Nephron (organoid): Measurements from ENCODE around the gene KIRREL1.

ENCODE experiments used
- H3K27ac Mint-ChIP-seq, 3 experiments: 2 replicates each; pipeline ENCODE4 v1.8.0; 2020; ENCODE audit warnings: mixed read lengths in 3 of 3, mild to moderate bottlenecking in 2 of 3, moderate library complexity in 1 of 3
- H3K27me3 Mint-ChIP-seq: 2 replicates; pipeline ENCODE4 v1.8.0; 2021; ENCODE audit warnings: low read depth, mild to moderate bottlenecking, moderate library complexity, mixed read lengths
- H3K36me3 Mint-ChIP-seq: 2 replicates; pipeline ENCODE4 v1.8.0; 2020; ENCODE audit warnings: low read depth, mixed read lengths
- H3K4me1 Mint-ChIP-seq: 2 replicates; pipeline ENCODE4 v1.8.0; 2020; ENCODE audit warnings: mixed read lengths
- H3K4me3 Mint-ChIP-seq, 3 experiments: 2 replicates each; pipeline ENCODE4 v1.8.0; 2020; ENCODE audit warnings: mild to moderate bottlenecking in 3 of 3, mixed read lengths in 3 of 3, moderate library complexity in 2 of 3
- H3K9me3 Mint-ChIP-seq: 2 replicates; pipeline ENCODE4 v1.8.0; 2020; ENCODE audit warnings: mixed read lengths
- TF ChIP-seq, protein P1 (sequence below), 3 experiments: fragments of 200-600 bp; sonication (generic); IDR thresholded peaks; one replicate each; pipeline ENCODE4 v1.5.0; 2021; ENCODE audit warnings: antibody characterized with exemption in 3 of 3; ENCODE audit not compliant: unreplicated experiment in 3 of 3

Gene KIRREL1

DNA sequence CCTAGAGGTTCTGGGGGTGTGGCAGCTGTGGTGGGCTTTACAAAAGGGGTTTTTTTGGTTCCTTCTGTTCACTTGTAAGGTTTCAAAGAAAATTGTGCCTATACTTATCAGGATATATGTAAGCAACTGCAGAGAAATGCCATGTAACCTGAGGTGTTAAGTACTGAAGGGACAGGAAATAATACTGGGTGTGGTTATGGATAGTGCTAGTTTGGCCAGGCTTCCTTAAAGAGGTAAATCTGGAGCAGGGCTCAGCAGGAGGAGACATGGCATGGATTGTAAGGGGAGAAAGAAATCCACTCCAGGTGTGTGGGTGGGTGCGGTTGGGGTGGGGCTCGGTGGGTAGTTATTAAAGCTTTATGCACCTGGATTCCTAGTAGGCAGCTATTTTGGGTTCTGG is 28.3 kb downstream of the KIRREL1 start:
- TF ChIP-seq, protein P1, sequence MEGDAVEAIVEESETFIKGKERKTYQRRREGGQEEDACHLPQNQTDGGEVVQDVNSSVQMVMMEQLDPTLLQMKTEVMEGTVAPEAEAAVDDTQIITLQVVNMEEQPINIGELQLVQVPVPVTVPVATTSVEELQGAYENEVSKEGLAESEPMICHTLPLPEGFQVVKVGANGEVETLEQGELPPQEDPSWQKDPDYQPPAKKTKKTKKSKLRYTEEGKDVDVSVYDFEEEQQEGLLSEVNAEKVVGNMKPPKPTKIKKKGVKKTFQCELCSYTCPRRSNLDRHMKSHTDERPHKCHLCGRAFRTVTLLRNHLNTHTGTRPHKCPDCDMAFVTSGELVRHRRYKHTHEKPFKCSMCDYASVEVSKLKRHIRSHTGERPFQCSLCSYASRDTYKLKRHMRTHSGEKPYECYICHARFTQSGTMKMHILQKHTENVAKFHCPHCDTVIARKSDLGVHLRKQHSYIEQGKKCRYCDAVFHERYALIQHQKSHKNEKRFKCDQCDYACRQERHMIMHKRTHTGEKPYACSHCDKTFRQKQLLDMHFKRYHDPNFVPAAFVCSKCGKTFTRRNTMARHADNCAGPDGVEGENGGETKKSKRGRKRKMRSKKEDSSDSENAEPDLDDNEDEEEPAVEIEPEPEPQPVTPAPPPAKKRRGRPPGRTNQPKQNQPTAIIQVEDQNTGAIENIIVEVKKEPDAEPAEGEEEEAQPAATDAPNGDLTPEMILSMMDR (IDR thresholded peaks at IDR 0.05; ENCODE audit: unreplicated experiment in 3 of 3): no peak
- Mint-ChIP-seq H3K27me3 (no peaks in the 10 kb centered on the region), H3K9me3 (no peaks in the 10 kb centered on the region), H3K27ac (peak overlapping the region; percentile 96 to 99 (median 98)), H3K36me3 (peaks cover 26% of the 10 kb centered on the region), H3K4me1 (peaks cover 89% of the 10 kb centered on the region), H3K4me3 (peak overlapping the region in 2 of 3 experiments; percentile 21 to 23)

DNA sequence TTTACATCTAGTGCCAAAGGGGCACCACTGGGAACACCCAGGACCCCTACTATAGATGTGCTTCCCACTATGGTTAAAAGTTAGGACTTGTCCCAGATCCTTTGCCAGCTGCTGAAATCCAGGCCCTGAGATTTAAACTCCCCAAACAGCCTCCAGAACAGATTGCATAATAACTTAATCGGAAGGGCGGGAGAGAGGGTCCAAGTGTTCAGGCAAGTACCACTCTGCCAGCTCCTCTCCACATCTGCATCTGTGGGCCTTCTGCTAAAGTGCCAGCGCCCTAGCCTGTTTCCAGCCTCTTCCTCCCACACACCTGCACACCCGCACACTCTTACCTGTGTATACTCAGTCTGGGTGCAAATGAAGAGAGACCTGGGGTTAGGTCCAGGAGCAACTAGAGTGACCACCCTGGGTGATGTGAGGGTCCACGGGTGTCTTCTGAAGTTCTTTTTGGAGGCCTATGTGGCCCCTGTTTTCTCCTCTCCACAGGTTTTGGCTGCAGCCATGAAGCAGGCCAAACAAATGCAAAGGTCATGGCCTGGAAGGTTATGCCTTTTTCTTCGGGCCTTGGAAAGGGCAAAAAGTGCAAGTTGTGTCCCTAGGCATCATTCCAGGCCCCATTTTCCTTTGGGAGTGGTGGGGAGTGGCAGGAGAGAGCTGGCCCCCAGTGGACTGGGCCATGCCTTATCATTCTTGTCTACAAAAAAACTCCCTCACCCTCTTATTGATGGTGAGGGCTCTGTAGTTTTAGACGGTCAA is 29.3 kb downstream of the KIRREL1 start:
- peaks cover 90% of the 10 kb centered on the region for H3K4me1 Mint-ChIP-seq

DNA sequence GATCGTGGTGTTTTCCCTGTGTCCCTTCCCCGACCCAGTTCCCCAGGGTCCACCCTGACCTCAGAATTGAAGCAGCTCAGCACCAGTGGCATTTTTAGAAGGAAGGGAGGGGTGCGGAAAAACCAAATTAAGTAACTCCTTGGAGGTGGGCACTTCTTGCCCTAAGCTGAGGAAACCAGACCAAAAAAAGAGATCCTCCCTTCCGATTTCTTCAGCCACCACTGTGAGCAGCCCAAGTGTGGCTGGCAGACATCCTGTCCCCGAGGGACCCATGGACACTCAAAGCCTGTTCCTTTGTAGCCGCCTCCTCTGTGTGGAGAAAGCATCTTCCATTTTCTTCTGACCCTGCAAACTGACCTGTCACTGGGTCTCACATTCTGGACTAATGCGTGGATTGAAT is 31.3 kb downstream of the KIRREL1 start:
- Mint-ChIP-seq H3K9me3 (no peaks in the 10 kb centered on the region), H3K36me3 (peaks cover 24% of the 10 kb centered on the region), H3K4me1 (peaks cover 81% of the 10 kb centered on the region), H3K4me3 (no peak overlapping the region), H3K27ac (peak overlapping the region; percentile 87 to 93 (median 87)), H3K27me3 (no peaks in the 10 kb centered on the region)
- TF ChIP-seq, protein P1 (IDR thresholded peaks at IDR 0.05; ENCODE audit: unreplicated experiment in 3 of 3): no peak

More for the DNA sequence above, 29.3 kb downstream of the KIRREL1 start:
- Mint-ChIP-seq H3K27ac (peak overlapping the region; percentile 96 to 99 (median 98)), H3K4me3 (peak overlapping the region in 1 of 3 experiments; percentile 5), H3K9me3 (no peaks in the 10 kb centered on the region), H3K27me3 (no peaks in the 10 kb centered on the region), H3K36me3 (peaks cover 20% of the 10 kb centered on the region)
- TF ChIP-seq, protein P1 (IDR thresholded peaks at IDR 0.05; ENCODE audit: unreplicated experiment in 3 of 3): no peak

DNA sequence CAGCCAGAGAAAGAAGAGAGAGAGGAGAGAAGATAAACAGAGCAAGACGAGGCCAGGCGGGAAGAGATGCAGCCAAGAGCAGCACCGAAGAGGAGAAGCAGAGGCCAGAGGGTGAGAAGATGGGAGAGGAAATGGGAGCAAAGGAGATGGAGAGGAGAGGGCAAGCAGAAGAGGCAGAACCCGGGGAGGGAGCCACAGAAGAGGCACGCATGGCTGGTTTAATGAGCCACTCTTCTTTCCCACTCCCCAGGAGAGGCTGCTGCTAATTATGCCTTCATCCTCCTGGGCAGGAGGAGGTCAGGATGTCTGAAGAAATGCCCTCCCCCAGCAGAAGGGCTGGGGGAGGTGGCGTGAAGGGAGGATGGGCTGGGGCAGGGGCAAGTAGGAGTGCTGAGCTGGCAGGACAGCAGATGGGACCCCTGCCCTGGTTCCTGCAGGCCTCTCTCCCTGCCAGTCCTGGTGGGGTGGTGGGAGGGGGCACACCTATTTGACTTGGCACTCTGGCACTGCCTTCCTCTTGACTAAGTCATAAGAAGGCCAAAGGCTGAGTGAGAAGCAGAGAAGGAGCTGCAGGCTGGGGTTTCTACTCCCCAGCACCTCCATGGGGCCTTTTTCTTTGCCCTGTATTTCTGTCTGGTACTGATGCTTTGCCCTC is 32.3 kb downstream of the KIRREL1 start:
- no peaks in the 10 kb centered on the region for H3K27me3 Mint-ChIP-seq
- H3K36me3 Mint-ChIP-seq: peaks cover 26% of the 10 kb centered on the region
- peak overlapping the region; percentile 87 to 93 (median 88) for H3K27ac Mint-ChIP-seq
- H3K4me1 Mint-ChIP-seq: peaks cover 71% of the 10 kb centered on the region
- H3K4me3 Mint-ChIP-seq: peak overlapping the region in 2 of 3 experiments; percentile 11 to 42
- no peaks in the 10 kb centered on the region for H3K9me3 Mint-ChIP-seq
- TF ChIP-seq, protein P1 (IDR thresholded peaks at IDR 0.05; ENCODE audit: unreplicated experiment in 3 of 3): no peak

DNA sequence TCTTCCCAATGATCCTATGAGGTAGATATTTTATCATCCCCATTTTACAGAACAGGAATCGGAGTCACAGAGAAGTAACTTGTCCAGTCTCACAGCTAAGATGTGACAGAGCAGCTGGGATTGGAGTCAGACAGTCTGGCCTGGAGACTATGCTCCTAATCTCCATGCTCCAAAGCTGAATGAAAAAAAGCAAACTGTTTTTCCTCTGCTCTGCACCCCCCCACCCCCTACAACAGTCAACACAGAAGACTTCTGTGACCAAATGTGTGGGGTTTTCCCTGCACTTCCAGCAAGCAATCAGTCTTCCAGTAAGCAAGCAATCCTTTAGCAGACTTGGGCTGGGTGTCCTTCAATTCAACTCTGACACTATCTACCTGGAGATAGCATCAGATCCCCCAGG is 33.2 kb downstream of the KIRREL1 start:
- peak overlapping the region; percentile 87 to 93 (median 88) for H3K27ac Mint-ChIP-seq
- H3K27me3 Mint-ChIP-seq: no peaks in the 10 kb centered on the region
- H3K36me3 Mint-ChIP-seq: peaks cover 34% of the 10 kb centered on the region
- H3K4me1 Mint-ChIP-seq: peaks cover 62% of the 10 kb centered on the region
- TF ChIP-seq, protein P1 (IDR thresholded peaks at IDR 0.05; ENCODE audit: unreplicated experiment in 3 of 3): no peak
- no peaks in the 10 kb centered on the region for H3K9me3 Mint-ChIP-seq
- no peak overlapping the region for H3K4me3 Mint-ChIP-seq
